ENCODE data around the gene C22orf31.
"Not testable (repeated sequence)": the region's sequence is repeated elsewhere in the genome, so short reads cannot be mapped to it uniquely, and the experiment has no call there.

Gene C22orf31

DNA sequence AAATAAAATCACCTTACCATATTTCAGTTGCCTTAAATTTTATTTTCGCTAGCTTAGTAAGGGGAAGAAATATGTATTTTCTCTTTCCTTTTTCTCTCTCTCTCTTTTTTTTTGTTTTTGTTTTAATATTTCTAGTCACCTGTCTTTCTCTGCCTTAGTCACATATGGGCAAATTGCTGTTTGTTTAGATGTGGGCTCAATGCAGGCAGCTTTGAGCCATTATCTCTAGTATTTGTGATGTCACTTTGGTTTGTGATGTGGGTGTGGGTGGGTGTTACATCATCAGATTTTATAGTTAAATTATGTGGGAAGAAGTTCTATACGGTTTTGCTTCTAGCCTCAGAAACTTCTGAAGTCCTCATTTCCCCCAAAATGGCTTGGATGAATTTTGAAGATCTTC, at the start of gene C22orf31:
TSS of gene C22orf31 (minus strand) at position 59 of the 400 bp plus-strand sequence. CDS start at position 20, 39 bp downstream.
- DNase-seq (ENCODE audit: low read depth) = no peak

DNA sequence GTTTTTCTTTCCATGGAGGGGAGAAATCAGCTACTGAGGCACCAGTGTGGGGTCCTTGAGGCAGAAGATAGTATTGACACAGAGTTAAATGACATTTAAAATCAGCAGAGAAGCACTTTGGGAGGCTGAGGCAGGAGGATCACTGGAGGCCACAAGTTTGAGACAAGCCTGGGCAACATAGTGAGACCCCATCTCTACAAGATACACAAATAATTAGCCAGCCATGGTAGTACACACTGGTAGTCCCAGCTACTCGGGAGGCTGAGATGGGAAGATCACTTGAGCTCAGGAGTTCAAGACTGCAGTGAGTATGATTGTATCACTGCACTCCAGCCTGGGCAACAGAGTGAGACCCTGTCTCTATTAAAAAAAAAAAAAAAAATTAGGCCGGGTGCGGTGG, 49.3 kb upstream of the C22orf31 start:
- no peak for DNase-seq (ENCODE audit: low read depth)

DNA sequence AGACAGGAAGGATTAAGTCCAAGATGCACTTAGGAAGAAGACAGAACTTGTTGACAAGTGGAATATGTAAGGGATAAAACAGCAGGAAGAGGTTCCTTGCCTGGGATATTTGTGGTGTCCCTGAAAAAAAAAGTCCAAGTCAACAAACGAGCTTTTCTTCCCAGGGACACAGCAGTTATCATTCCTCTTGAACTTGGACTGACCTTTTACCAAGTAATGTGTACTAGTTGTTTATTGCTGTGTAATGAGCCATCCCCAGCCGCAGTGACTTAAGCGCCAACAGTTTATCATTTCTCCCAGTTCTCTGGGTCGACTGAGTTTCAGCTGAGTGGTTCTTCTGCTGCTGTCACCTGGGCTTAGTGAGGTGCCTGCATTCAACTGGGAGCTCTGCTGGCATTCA, 48.2 kb upstream of the C22orf31 start:
- no peak for DNase-seq (ENCODE audit: low read depth)

DNA sequence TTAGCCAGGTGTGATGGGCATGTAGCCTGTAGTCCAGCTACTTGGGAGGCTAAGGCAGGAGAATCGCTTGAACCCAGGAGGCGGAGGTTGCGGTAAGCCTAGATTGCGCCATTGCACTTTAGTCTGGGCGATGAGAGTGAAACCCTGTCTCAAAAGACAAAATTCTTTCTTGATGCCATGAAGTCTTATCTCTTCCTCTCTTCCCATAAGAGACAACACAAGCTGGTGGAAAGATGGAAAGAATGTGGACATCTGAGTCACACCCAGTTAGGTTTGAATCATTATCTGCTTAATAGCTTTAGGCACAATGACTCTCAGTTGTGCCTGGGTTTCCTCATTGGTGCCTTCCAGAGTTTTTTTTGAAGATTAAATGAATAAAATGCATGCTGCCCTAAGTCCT, 46.5 kb upstream of the C22orf31 start:
- no peak for DNase-seq (ENCODE audit: low read depth)

DNA sequence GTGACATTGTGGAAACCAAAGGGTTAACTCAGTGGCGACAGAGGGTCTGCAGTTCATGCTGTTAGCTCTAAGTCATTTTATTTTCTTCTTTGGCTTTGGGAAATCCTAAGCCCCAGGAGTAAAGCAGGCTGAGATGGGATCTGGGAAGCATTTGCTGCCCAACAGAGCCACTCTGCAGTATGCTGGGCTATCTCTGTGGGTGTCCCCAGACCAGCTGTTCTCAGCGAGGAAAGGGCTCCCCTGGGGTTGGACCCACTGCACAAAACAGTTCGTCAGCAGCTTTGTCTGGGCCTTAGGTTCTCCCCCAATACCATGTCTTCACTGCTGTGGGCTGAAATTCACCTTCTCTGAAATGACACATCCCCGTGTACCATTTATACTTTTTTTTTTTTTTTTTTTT, 45.2 kb upstream of the C22orf31 start:
- no peak for DNase-seq (ENCODE audit: low read depth)

DNA sequence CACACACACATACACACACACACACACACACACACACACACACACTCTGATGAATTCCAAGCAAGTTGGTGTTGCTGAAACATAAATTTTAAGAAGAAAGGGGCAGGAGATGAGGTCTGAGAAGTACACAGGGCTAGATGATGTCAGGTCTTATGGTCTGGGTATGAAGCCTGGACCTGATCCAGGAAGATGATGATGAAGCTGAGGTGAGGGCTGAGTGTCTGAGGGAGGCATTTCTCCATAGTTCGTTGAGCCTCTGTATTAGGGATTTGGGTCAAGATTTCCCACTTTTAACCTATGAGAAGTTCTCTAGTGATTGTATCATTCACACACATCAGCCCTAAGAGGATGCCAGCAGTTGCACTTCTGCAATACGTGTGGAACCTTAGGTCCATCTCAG, 43.8 kb upstream of the C22orf31 start:
- no peak for DNase-seq (ENCODE audit: low read depth)

DNA sequence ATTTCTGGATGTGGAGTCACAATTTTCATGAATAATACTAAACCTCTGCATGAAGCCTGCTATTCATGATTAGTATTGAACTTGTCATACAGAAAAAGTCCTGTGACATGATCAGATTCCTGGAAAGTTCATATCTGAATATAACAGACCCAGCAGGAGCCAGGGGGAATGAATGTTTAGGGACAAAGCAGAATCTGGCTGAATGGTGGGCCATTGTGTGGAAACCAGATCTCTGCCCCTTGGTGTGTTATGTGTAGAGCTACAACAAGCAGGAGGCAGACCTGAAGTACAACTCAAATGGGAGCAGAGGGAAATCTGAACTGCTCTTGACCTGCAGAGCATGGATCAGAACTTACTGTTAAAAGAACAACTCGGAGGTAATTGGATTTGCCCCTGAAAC, 41.5 kb upstream of the C22orf31 start:
- no peak for DNase-seq (ENCODE audit: low read depth)

DNA sequence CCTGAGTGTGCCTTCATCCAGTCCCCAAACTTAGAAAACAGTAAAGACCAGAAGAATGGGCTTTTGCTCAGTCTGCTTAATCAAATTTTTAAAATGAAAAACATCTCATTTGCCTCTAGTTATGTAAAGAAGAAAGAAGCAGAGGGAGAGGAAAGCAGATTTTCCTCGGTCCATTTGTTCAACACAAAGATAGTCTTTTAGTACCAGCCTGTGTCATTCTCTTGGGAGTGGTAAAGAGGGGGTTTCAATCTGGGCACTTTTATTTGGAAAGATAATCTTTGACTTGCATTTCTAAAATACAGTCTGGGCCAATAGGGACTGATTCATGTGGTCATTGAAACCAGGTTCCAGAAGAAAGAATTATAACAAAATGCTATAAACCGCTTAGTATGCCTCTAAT, 40.7 kb upstream of the C22orf31 start:
- DNase-seq (ENCODE audit: low read depth) = no peak

DNA sequence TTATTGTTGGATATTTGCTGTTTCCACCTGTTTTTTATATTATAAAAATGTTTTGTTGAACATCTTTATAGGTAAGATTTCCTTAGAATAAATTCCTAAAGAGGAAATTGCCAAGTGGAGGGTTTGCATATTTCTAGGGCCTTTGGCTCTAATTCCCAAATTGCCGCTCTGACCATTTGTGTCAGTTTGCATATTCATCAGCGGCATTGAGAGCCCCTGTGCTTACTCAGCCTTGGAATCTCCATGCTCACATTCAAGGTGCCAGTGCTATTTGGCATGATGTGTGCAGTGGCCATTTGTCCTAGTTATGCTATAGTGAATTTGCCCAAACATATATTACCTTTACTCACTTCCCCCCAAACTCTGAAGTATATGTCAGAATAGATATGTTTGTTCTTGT, 36.7 kb upstream of the C22orf31 start:
- no peak for DNase-seq (ENCODE audit: low read depth)

DNA sequence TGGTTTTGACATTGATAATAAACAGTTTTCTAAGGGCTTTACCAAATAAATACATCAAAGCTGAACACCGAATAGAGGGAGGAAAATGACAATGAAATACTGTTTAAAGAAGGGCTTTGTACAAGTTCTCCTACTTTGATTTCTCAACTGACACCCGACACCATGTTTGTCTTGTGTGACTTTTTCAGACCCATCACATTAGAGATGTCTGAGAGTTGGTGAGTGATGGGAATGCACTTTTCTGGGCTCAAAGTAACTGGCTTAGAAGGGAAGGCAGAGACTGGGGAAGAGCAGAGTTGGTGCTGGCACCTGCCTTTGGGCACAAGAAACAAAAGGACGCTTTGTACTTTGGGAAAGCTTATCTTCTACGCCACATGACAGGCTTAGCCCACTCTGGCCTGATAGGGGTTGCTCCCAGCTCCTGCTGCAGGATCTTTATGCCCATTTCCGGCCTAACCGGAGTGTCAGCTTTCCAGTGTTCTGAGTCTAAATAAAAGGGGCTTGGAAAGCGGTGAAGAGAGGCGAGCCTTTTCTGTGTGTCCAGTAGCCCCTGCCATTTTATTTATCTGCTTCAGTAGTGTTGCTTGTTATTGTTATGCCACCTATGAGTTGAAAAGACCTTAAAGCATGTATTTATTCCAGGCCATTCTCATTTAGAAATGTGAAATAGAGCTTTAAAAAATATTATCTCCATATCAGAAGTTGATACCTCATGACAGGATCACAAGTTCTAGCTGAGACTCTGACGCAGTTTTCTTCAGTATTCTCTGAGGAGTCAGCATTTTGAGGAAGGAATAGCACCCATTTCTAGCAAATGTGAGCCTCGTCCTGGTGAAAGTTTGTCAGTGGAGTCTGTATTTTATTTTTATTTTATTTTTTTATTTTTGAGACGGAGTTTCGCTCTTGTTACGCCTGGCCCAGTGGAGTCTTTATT, 35.4 kb upstream of the C22orf31 start:
- DNase-seq (ENCODE audit: low read depth) = no peak

DNA sequence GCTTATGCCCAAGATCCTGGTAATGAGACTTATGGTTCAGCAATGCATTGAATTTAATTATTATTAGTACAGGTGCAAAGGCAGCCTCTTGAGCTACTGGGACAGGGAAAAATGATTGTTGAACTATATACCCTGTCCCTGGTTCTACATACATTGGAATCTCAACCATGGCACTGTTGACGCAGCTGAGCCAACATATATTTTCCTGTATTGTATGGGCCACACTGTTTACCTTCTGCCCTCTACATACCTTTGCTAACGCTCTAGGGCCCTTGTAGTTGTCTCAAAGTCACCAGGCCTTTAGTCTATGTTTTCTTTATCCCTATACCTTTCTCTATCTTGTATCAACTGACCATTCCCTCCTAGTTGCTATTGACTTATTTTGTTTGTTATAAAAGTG, 33.8 kb upstream of the C22orf31 start:
- DNase-seq (ENCODE audit: low read depth) = no peak

DNA sequence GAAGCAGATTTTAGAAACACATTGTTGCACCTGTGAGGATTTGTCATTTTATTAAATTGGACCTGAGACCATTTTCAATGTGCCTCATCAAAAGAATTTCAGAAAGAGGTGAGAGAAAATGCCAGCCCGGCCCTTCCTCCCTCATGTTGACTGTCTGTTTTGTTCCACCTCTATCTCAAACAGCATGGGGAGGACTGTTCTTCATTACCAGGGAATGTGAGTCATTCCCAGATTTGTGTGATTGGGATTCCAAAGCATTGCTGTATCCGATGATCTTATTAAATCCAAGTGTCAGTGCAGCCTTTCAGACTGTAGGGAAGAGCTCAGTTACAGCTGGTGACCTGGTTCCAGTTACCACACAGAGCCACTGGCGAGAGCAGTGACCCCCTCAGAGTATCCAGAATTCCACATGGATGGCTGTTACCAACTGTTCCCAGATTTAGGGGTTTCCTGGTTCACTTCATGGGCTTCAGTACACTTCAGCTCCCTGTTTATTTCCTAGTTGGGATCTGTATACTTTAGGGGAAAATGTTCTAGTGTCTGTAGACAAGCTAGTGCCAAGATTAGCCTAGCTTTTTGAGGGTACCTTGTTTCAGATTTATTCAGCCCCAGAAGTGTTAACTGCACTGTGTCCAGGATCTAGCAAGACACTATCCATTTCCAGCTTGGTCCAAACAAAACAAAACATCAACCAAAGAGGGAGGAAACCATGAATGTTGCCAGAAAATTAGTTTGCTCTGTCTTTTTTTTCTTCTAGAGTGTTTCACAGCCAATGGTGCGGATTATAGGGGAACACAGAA, 32.1 kb upstream of the C22orf31 start:
- DNase-seq (ENCODE audit: low read depth) = no peak

DNA sequence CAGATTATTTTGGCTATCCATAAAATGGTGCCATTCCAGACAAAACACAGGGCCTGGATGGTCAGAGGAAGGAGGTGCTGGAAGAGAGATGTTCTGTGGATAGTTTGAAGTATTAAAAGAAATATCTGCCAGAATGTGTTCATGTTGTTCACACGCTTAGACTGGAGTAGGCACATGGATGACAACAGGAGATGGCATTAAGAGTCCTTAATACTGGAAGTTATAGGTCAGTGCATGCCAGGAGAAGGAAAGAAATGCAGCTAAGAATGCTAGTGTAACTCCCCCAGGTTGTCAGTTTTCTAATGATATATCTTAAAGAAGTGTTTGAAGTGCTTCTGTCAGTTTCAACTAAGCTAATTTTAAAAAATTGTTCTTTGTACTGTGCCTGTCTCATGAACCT, 31.4 kb upstream of the C22orf31 start:
- DNase-seq (ENCODE audit: low read depth) = no peak

DNA sequence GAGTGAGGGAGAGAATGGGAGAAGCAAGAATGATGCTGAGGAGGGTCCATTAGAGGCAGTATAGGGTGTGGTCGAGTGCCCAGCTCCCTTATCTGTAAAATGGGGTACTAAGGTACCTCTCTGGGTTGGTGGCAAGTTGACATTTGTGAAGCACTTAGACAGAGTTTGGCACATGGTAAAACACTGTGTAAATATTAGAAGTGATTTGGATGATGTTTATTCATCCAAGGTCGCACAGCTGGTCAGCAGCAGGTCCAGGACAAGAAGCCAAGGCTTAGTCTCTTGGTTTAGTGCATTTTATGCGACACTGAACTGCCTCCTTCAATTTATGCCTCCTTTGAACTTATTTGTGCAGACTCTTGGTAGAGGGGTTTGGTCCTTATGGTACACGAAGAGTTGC, 30.6 kb upstream of the C22orf31 start:
- no peak for DNase-seq (ENCODE audit: low read depth)

DNA sequence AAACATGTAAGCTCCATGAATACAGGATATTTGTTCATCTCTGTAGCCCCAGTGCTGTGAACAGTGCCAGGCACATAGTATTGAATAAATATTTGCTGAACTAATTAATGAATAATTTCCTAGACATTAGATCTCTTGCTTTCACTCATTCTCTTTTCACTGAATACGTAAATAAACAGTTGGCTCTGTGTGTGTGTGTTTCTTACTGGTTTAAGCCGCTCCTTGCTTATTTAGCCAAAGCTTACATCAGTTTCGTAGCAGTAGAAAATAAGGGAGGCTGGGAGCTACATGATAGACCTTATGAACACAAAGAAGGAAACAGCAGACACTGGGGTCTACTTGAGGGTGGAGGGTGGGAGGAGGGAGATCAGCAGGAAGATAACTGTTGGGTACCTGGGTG, 28.4 kb upstream of the C22orf31 start:
- DNase-seq (ENCODE audit: low read depth) = no peak

DNA sequence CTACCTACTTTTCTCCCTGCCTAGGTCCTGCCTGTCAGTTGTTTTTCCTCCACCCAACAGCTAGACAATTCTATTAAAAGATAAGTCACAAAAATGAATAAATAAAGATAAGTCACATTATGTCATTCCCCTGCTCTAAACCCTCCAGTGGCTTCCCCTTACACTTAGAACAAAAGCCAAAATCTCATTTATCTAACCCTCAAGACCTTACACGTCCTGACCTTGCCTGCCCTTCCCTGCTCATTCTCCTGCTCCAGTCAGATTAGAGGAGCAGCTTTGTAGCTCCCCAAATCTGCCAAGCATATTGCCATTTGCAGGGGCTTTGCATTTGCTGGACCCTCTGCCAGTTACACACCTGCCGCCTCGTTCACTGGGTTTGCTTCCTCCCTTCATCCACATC, 27.9 kb upstream of the C22orf31 start:
- DNase-seq (ENCODE audit: low read depth) = no peak

DNA sequence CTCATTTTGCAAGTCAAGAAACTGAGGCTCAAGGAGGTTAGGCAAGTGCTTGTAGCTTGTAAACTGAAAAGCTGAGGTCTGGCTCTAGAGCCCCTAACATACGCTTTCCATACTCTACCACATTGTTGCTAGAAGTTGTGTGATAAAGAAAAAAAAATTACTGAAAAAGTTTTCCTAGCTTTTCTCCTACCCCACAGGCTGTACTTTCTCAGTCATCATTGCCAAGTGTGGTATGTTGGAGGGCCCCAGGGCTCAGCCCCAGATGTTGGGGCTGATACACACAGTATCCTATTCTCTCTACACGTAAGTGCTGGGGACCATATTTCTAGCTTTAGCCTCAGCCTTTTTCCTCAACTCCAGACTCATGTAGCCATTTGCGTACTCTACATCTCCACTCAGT, 27.2 kb upstream of the C22orf31 start:
- DNase-seq (ENCODE audit: low read depth) = no peak

DNA sequence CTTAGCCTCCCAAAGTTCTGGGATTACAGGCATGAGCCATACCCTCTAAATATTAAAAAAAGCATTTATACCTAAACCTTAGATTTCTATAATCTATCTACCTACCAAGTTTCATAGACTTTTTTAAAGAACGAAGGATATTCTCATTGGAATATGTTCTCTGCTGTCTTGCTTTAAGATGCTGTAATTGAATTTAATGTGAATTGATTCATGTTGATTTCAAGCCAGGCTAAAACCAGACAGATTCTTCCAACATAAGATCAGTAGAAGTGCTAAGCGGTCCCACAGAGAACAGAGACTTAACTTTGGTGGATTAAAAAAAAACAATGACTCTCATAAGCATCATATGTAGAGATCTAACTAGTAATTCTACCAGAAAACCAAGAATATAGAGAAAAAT, 25.4 kb upstream of the C22orf31 start:
- no peak for DNase-seq (ENCODE audit: low read depth)

DNA sequence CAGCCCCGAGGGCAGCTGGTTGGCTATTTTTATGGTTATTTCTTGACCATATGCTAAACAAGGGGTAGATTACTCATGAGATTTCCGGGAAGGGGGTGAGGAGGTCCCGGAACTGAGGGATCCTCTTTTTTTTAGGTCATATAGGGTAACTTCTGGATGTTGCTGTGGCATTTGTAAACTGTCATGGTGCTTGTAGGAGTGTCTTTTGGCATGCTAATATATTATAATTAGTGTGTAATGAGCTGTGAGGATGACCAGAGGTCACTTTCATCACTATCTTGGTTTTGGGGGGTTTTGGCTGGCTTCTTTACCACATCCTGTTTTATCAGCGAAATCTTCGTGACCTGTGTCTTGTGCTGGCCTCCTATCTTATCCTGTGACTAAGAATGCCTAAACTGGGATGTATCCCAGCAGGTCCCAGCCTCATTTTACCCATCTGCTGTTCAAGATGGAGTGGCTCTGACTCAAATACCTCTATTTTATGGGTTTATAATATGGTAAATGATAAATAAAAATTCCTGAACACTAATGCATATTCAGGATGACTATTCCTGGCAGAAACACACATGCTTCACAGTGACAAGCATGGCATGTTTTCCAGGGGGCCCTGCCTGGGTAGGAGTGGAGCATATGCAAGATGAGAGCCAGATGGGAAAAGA, 22.4 kb upstream of the C22orf31 start:
- DNase-seq (ENCODE audit: low read depth) = no peak

DNA sequence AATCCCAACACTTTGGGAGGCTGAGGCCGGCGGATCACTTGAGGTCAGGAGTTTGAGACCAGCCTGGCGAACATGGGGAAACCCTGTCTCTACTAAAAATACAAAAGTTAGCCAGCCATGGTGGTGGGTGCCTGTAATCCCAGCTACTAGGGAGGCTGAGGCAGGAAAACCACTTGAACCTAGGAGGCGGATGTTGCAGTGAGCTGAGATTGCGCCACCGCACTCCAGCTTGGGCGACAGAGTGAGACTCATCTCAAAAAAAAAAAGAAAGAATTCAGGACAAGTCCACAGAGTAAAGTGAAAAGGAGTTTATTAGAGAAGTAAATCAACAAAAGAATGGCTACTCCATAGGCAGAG, 21.9 kb upstream of the C22orf31 start:
- DNase-seq (ENCODE audit: low read depth) = not testable (repeated sequence)

DNA sequence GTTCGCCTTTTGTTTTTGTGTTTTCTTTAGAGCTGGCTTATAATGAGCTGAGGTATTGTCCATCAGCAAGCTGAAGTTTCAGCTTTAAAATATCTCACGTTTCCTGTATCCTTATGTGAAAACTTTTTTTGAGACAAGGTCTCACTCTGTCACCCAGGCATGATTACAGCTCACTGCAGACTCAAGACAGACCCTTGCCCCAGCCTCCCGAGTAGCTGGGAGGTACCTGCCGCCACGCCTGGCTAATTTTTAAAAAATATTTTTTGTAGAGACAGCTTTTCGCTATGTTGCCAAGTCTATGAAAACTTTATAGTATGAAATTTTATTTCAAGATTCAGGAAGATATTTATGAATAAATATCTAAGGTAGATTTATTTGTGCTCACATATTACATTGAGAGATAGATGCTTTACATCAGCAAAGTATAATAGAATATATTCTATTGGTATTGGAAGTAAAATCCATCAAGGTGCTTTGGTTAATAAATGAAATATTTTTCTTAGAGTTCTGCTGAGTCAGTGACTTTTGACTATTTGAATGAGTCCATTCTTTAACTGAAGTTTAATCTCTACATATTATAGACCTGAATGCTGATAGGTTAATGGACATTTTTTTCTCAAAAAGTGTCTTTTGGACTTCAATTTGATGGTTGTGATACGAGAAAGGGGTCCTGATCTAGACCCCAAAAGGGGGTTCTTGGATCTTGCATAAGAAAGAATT, 21.4 kb upstream of the C22orf31 start:
- no peak for DNase-seq (ENCODE audit: low read depth)

Data from stimulated activated CD8-positive, alpha-beta memory T cell treated with anti-CD3 and anti-CD28 coated beads, Interleukin-4, amount 100 ng/mL, for 24 hours (primary cell).